GM12878 (cell line): ENCODE data around the gene EPN3. TPM values are rescaled to one million over a fixed set of nuclear protein-coding genes. Genes with fewer than 3 reads are reported as not detected.

Source experiments
- ATF2 ChIP-seq: IDR thresholded peaks from 2 replicates; pipeline ENCODE4 v1.6.1; 2012; ENCODE audit warnings: low read length, inconsistent platforms
- E4F1 ChIP-seq: fragments of 450-650 bp; IDR thresholded peaks from 2 replicates; pipeline ENCODE4 v1.6.1; 2018; ENCODE audit warnings: borderline replicate concordance, mild to moderate bottlenecking; ENCODE audit not compliant: partially characterized antibody
- EGR1 ChIP-seq, 2 experiments: IDR thresholded peaks; 1 replicate in 1 of 2; 2 replicates in 1 of 2; pipeline ENCODE4 v1.6.1; 2011 to 2012; ENCODE audit warnings: low read depth in 2 of 2, low read length in 2 of 2, borderline replicate concordance in 1 of 2, mild to moderate bottlenecking in 1 of 2, moderate library complexity in 1 of 2
- ELK1 ChIP-seq: IDR thresholded peaks from 2 replicates; pipeline ENCODE4 v1.6.1; 2012; ENCODE audit warnings: low read depth, low read length, improper control_type of control experiment
- EP300 ChIP-seq, 2 experiments: fragments of 150-350 bp in 1 of 2; IDR thresholded peaks; 2 replicates each; pipeline ENCODE4 v1.6.1; 2011 to 2012; ENCODE audit warnings: low read depth in 2 of 2, low read length in 2 of 2, borderline replicate concordance in 1 of 2, improper control_type of control experiment in 1 of 2, inconsistent platforms in 1 of 2; ENCODE audit not compliant: control insufficient read depth in 1 of 2
- HCFC1 ChIP-seq: fragments of 150-350 bp; IDR thresholded peaks from 2 replicates; pipeline ENCODE4 v1.6.1; 2014; ENCODE audit warnings: low read length
- KDM1A ChIP-seq: fragments of 200-600 bp; sonication (generic); IDR thresholded peaks from 2 replicates; pipeline ENCODE4 v1.6.1; 2016; ENCODE audit warnings: borderline replicate concordance
- MEF2A ChIP-seq: IDR thresholded peaks from 2 replicates; pipeline ENCODE4 v1.6.1; 2011; ENCODE audit warnings: low read depth, mild to moderate bottlenecking, low read length, moderate library complexity; ENCODE audit not compliant: insufficient read depth
- NR2C1 ChIP-seq: fragments of 450-650 bp; IDR thresholded peaks from 2 replicates; pipeline ENCODE4 v1.6.1; 2017; ENCODE audit warnings: antibody characterized with exemption, mild to moderate bottlenecking, moderate library complexity
- SRF ChIP-seq, 2 experiments: IDR thresholded peaks; 2 replicates each; pipeline ENCODE4 v1.6.1; 2011; ENCODE audit warnings: low read depth in 2 of 2, low read length in 2 of 2, mild to moderate bottlenecking in 1 of 2, moderate library complexity in 1 of 2
- TBL1XR1 ChIP-seq: IDR thresholded peaks from 2 replicates; pipeline ENCODE4 v1.6.1; 2012; ENCODE audit warnings: low read depth, low read length, improper control_type of control experiment
- polyA plus RNA-seq, 11 experiments: library from polyadenylated mRNA; depleted of rRNA in 4 of 11; unstranded in 6 of 11; stranded (reverse) in 5 of 11; fragments of >200 nt; fragmentation: Nextera tagmentation in 4 of 11; fragmentation: Illumina TruSeq in 1 of 11; extraction: Ambion mirVana in 4 of 11; extraction: Trizol in 1 of 11; gene quantifications; 1 replicate in 1 of 11; 2 replicates in 10 of 11; pipeline versions ENCODE4 v1.2.1 to v1.2.3, GENCODE V29; 2011 to 2016; ENCODE audit warnings: inconsistent platforms in 2 of 11, missing spikeins in 2 of 11, low read depth in 1 of 11
- total RNA-seq, 4 experiments: library from RNA; depleted of rRNA in 3 of 4; stranded (reverse); fragments of >200 nt in 3 of 4; fragmentation: Illumina TruSeq in 1 of 4; extraction: Trizol in 1 of 4; gene quantifications; 2 replicates each; pipeline versions ENCODE4 v1.2.1 to v1.2.3, GENCODE V29; 2013 to 2021
- TF ChIP-seq, protein P1 (sequence below): IDR thresholded peaks from 2 replicates; pipeline ENCODE4 v1.6.1; 2011; ENCODE audit warnings: borderline replicate concordance, low read depth, mild to moderate bottlenecking, moderate library complexity, mixed read lengths, low read length; ENCODE audit not compliant: insufficient read depth; ENCODE audit errors: extremely low read length
- TF ChIP-seq, protein P2 (sequence below): IDR thresholded peaks from 2 replicates; pipeline ENCODE4 v1.6.1; 2011; ENCODE audit warnings: borderline replicate concordance, low read depth, mild to moderate bottlenecking, moderate library complexity, low read length; ENCODE audit not compliant: insufficient read depth, poor library complexity, severe bottlenecking
- TF ChIP-seq, protein P3 (sequence below): fragments of 450-650 bp; IDR thresholded peaks from 2 replicates; pipeline ENCODE4 v1.6.1; 2017; ENCODE audit warnings: mild to moderate bottlenecking
- TF ChIP-seq, protein P4 (sequence below): fragments of 450-650 bp; formaldehyde crosslinking; IDR thresholded peaks from 2 replicates; pipeline ENCODE4 v1.4.0; 2022; ENCODE audit warnings: mild to moderate bottlenecking, moderate library complexity

Gene EPN3
- total and polyA plus RNA-seq, 10 of the 15 experiments (the other 5 are each of a cell fraction or from before 2014, with no cell fraction given): 0.04 to 0.07 TPM; not detected in 8

DNA sequence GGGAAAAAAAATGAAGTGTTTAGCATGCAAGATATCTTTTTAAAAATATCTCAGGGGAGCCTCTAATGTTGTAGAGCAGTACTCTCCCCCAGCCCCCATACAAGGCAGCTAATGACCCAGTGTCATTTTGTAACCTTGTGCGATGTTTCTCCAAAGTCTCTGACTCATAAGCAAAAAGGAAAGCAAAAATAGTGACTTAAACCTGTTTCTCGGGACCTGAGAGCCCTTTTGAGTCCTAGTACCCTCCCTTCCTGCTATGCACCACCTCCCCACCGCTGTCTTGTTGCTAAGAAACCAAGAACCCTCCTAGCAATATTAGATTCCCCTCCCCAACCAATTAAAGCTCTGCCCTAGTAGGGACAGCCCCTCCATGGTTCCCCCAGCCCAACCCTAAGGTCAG lies 21.5 kb upstream of the EPN3 start (continued):
- no peak for TF ChIP-seq EGR1 (IDR thresholded peaks at IDR 0.05; ENCODE audit: borderline replicate concordance in 1 of 2, low read depth in 2 of 2, low read length in 2 of 2)
- TF ChIP-seq E4F1: no peak
- TF ChIP-seq, protein P1, sequence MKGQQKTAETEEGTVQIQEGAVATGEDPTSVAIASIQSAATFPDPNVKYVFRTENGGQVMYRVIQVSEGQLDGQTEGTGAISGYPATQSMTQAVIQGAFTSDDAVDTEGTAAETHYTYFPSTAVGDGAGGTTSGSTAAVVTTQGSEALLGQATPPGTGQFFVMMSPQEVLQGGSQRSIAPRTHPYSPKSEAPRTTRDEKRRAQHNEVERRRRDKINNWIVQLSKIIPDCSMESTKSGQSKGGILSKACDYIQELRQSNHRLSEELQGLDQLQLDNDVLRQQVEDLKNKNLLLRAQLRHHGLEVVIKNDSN: no peak
- TF ChIP-seq MEF2A: 0 out of 2 replicates have a peak, but pooled peaks have one; percentile 17
- no peak for TF ChIP-seq NR2C1
- peak in 1 of 2 experiments; percentile 11; a peak in 1 of 4 replicates for TF ChIP-seq EP300 (IDR thresholded peaks at IDR 0.05; ENCODE audit: borderline replicate concordance in 1 of 2, control insufficient read depth in 1 of 2, low read depth in 2 of 2, low read length in 2 of 2)
- TF ChIP-seq SRF (IDR thresholded peaks at IDR 0.05; ENCODE audit: low read depth in 2 of 2, low read length in 2 of 2): no peak
- TF ChIP-seq, protein P2, sequence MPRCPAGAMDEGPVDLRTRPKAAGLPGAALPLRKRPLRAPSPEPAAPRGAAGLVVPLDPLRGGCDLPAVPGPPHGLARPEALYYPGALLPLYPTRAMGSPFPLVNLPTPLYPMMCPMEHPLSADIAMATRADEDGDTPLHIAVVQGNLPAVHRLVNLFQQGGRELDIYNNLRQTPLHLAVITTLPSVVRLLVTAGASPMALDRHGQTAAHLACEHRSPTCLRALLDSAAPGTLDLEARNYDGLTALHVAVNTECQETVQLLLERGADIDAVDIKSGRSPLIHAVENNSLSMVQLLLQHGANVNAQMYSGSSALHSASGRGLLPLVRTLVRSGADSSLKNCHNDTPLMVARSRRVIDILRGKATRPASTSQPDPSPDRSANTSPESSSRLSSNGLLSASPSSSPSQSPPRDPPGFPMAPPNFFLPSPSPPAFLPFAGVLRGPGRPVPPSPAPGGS: no peak
- TF ChIP-seq, protein P3, sequence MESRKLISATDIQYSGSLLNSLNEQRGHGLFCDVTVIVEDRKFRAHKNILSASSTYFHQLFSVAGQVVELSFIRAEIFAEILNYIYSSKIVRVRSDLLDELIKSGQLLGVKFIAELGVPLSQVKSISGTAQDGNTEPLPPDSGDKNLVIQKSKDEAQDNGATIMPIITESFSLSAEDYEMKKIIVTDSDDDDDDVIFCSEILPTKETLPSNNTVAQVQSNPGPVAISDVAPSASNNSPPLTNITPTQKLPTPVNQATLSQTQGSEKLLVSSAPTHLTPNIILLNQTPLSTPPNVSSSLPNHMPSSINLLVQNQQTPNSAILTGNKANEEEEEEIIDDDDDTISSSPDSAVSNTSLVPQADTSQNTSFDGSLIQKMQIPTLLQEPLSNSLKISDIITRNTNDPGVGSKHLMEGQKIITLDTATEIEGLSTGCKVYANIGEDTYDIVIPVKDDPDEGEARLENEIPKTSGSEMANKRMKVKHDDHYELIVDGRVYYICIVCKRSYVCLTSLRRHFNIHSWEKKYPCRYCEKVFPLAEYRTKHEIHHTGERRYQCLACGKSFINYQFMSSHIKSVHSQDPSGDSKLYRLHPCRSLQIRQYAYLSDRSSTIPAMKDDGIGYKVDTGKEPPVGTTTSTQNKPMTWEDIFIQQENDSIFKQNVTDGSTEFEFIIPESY: no peak
- peak; percentile 40; the same call in 1 of the 2 replicates for TF ChIP-seq ATF2
- 0 out of 2 replicates have a peak, but pooled peaks have one; percentile 41 for TF ChIP-seq TBL1XR1
- no peak for TF ChIP-seq HCFC1
- no peak for TF ChIP-seq KDM1A
- no peak for TF ChIP-seq ELK1
- TF ChIP-seq, protein P4, sequence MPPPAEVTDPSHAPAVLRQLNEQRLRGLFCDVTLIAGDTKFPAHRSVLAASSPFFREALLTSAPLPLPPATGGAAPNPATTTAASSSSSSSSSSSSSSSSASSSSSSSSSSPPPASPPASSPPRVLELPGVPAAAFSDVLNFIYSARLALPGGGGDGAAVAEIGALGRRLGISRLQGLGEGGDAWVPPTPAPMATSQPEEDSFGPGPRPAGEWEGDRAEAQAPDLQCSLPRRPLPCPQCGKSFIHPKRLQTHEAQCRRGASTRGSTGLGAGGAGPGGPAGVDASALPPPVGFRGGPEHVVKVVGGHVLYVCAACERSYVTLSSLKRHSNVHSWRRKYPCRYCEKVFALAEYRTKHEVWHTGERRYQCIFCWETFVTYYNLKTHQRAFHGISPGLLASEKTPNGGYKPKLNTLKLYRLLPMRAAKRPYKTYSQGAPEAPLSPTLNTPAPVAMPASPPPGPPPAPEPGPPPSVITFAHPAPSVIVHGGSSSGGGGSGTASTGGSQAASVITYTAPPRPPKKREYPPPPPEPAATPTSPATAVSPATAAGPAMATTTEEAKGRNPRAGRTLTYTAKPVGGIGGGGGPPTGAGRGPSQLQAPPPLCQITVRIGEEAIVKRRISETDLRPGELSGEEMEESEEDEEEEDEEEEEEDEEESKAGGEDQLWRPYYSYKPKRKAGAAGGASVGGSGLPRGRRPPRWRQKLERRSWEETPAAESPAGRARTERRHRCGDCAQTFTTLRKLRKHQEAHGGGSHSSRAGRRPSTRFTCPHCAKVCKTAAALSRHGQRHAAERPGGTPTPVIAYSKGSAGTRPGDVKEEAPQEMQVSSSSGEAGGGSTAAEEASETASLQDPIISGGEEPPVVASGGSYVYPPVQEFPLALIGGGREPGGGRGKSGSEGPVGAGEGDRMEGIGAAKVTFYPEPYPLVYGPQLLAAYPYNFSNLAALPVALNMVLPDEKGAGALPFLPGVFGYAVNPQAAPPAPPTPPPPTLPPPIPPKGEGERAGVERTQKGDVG (CRISPR knock-in tag): no peak
